ENCODE data around the gene TRAIP.
"Not testable (repeated sequence)": the region's sequence is repeated elsewhere in the genome, so short reads cannot be mapped to it uniquely, and the experiment has no call there.

Gene TRAIP

GRCh38 chr3:49826016-49826415, 30.3 kb downstream of the TRAIP start:
- DNase-seq (ENCODE audit: low read depth) = no peak

GRCh38 chr3:49823131-49823530, 33.2 kb downstream of the TRAIP start:
- DNase-seq (ENCODE audit: low read depth) = not testable (repeated sequence)

GRCh38 chr3:49813497-49814174, 42.7 kb downstream of the TRAIP start, which contains the start of gene UBA7:
Gene UBA7, minus strand, starts transcription at chr3:49813953. Its CDS starts 166 bp downstream, at chr3:49813787.
- DNase-seq (ENCODE audit: low read depth) = no peak

- DNase-seq (ENCODE audit: low read depth) = no peak
Observed at GRCh38 chr3:49812916-49813496, 43.4 kb downstream of the TRAIP start.

GRCh38 chr3:49807431-49808114, 48.8 kb downstream of the TRAIP start:
- peak; percentile 87 for DNase-seq (ENCODE audit: low read depth)

- DNase-seq (ENCODE audit: low read depth) = no peak
Observed at GRCh38 chr3:49806850-49807249, 49.5 kb downstream of the TRAIP start.

GRCh38 chr3:49805897-49806701, 50.3 kb downstream of the TRAIP start:
- DNase-seq (ENCODE audit: low read depth) = peak; percentile 95

GRCh38 chr3:49805367-49805782, 51.0 kb downstream of the TRAIP start:
- no peak for DNase-seq (ENCODE audit: low read depth)

- no peak for DNase-seq (ENCODE audit: low read depth)
Observed at GRCh38 chr3:49804141-49805041, 52.0 kb downstream of the TRAIP start.

- peak; percentile 74 for DNase-seq (ENCODE audit: low read depth)
Observed at GRCh38 chr3:49803465-49804140, 52.8 kb downstream of the TRAIP start.

- peak; percentile 82 for DNase-seq (ENCODE audit: low read depth)
Observed at GRCh38 chr3:49802719-49803464, 53.5 kb downstream of the TRAIP start, which contains the start of gene INKA1. Gene INKA1, plus strand, starts transcription at chr3:49803261. Its CDS starts 132 bp downstream, at chr3:49803393.

- no peak for DNase-seq (ENCODE audit: low read depth)
Observed at GRCh38 chr3:49801160-49801559, 55.2 kb downstream of the TRAIP start.

GRCh38 chr3:49799761-49800160, 56.6 kb downstream of the TRAIP start, which contains the start of gene CDHR4:
Gene CDHR4, minus strand, starts transcription at chr3:49799873. Its CDS starts 61 bp downstream, at chr3:49799812.
- DNase-seq (ENCODE audit: low read depth) = no peak

- no peak for DNase-seq (ENCODE audit: low read depth)
Observed at GRCh38 chr3:49799105-49799504, 57.3 kb downstream of the TRAIP start.

- no peak for DNase-seq (ENCODE audit: low read depth)
Observed at GRCh38 chr3:49794926-49795905, 61.1 kb downstream of the TRAIP start.

GRCh38 chr3:49794431-49794830, 61.9 kb downstream of the TRAIP start:
- no peak for DNase-seq (ENCODE audit: low read depth)

GRCh38 chr3:49793486-49794085, 62.8 kb downstream of the TRAIP start:
- DNase-seq (ENCODE audit: low read depth) = no peak
